Testis (tissue), 3 donors: ENCODE measurements around the gene C19orf47. TPM values are rescaled to one million over a fixed set of nuclear protein-coding genes. Genes with fewer than 3 reads are reported as not detected.

Source experiments
- DNase-seq: peaks from one replicate; pipeline ENCODE4 v3.0.0-alpha.2; 2019
- H3K27ac ChIP-seq, 2 donors: fragments of 200-600 bp; sonication (generic); one replicate each; pipeline ENCODE4 v1.5.1; 2019
- H3K27me3 ChIP-seq: fragments of 200-600 bp; sonication (generic); one replicate; pipeline ENCODE4 v1.5.1; 2019
- H3K36me3 ChIP-seq: fragments of 200-600 bp; sonication (generic); one replicate; pipeline ENCODE4 v1.5.1; 2017; ENCODE audit warnings: low read depth; ENCODE audit errors: missing control alignments
- H3K4me1 ChIP-seq: fragments of 200-600 bp; sonication (generic); one replicate; pipeline ENCODE4 v1.5.1; 2019
- H3K4me3 ChIP-seq, 2 donors: fragments of 200-600 bp; sonication (generic); one replicate each; pipeline ENCODE4 v1.5.1; 2017 to 2019
- H3K9me3 ChIP-seq: fragments of 200-600 bp; sonication (generic); one replicate; pipeline ENCODE4 v1.5.1; 2017
- CTCF ChIP-seq, 3 experiments: fragments of 450-650 bp in 2 of 3; fragments of 200-600 bp in 1 of 3; sonication (generic) in 1 of 3; IDR thresholded peaks; one replicate each; pipeline ENCODE4 v1.5.1; 2016 to 2019; ENCODE audit warnings: antibody characterized with exemption in 3 of 3, mild to moderate bottlenecking in 2 of 3, moderate library complexity in 1 of 3
- POLR2A ChIP-seq: fragments of 450-650 bp; IDR thresholded peaks from one replicate; pipeline ENCODE4 v1.6.1; 2017; ENCODE audit warnings: antibody characterized with exemption, mild to moderate bottlenecking, moderate library complexity
- WGBS, 2 donors: methylation state at CpG; one replicate each; pipeline ENCODE4 v1.1.5; 2018; 5-methylcytosine and 5-hydroxymethylcytosine counted together
- intact Hi-C: fragments of 100-400 bp; cut with DNase I; formaldehyde crosslinking; loops from one replicate; pipeline ENCODE4 v1.15.1; 2023; ENCODE audit warnings: low total_unique reads
- polyA plus RNA-seq: library from polyadenylated mRNA; stranded (reverse); fragments of 350-450 nt; fragmentation: Illumina TruSeq; extraction: RNeasy Lipid Tissue Mini Kit (QIAGEN cat#74804); gene quantifications from one replicate; pipeline ENCODE4 v1.2.3, GENCODE V29; 2014; ENCODE audit warnings: low read depth, low replicate concordance; ENCODE audit not compliant: insufficient read depth
- total RNA-seq, 2 donors: library from RNA; depleted of rRNA; stranded (reverse); fragments of >200 nt; gene quantifications; one replicate each; pipeline ENCODE4 v1.2.3, GENCODE V29; 2016

The C19orf47 gene
- total and polyA plus RNA-seq, 3 donors from 2014 or later: 48.9 to 62.2 (median 57.1) TPM

DNA sequence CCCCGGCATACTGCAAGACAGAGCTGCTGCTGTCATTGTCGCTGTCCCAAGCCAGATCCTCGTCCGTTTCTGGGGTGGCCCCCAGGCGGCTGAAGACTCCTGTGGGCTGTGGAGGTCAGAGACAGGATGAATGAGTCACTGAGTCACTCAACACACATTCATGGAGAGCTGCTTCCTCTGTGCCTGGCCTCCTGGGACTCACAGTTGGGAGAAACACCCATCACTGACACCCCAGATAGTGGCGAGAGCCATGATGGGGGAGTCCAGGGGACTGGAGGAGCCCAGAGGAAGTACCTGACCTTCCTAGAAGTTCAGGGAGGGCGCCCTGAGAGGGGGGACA is 26.0 kb downstream of the C19orf47 start:
- Histone ChIP-seq H3K9me3 (no peaks in the 10 kb centered on the region), H3K4me1 (no peaks in the 10 kb centered on the region), H3K27me3 (no peaks in the 10 kb centered on the region), H3K36me3 (no peaks in the 10 kb centered on the region), H3K27ac (no peak overlapping the region), H3K4me3 (no peak overlapping the region)
- DNase-seq: no peak
- no peak for TF ChIP-seq CTCF (IDR thresholded peaks at IDR 0.05)
- TF ChIP-seq POLR2A: no peak
- intact Hi-C loops: no loop called here
- WGBS, 2 donors: 89 to 92% methylated on average over 4 to 7 of the region's 7 CpGs

DNA sequence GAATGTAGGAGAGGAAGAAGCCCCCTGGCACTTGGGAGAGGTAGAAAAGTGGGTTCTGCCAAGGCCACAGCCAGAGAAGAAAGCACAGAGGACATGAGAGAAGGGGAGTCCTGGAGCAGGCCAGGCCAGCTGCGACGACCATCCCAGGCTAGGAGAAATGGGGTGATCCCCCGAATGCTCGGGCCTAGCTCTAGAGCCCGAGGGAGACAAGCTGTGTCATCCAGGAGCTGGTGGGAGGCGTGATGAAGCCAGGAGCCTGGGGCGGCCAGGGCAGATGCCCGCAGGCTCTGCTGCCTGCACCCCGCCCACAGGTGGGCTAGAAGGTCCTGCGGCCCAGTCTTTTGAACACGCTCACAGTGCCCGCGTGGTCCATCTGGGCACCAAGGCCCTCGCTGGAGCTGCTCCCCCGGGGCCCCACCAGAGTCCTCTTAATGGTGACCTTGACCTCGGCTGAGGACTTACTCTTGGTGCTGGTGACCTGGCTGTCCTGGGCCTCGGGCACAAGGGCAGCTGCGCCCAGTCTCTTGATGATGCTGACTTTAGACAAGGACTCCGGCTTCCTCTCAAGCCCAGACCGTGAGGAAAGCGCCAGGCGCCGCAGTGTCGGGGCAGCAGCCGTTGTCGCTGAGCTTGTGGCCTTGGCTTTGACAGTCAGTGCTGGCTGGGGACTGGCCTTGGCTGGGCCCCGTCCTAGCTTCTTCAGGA is 26.5 kb downstream of the C19orf47 start:
- Histone ChIP-seq H3K9me3 (no peaks in the 10 kb centered on the region), H3K27ac (no peak overlapping the region), H3K4me1 (no peaks in the 10 kb centered on the region), H3K4me3 (no peak overlapping the region), H3K27me3 (no peaks in the 10 kb centered on the region), H3K36me3 (no peaks in the 10 kb centered on the region)
- TF ChIP-seq POLR2A (no peak), CTCF (IDR thresholded peaks at IDR 0.05) (no peak)
- intact Hi-C loops: no loop called here
- WGBS, 2 donors: 82 to 91% methylated on average over 6 to 27 of the region's 27 CpGs
- DNase-seq: no peak

- WGBS, 2 donors: 93 to 94% methylated on average over 18 of the region's 18 CpGs
- no peaks in the 10 kb centered on the region for H3K36me3 ChIP-seq
- TF ChIP-seq POLR2A (no peak), CTCF (IDR thresholded peaks at IDR 0.05) (no peak)
- intact Hi-C loops: no loop called here
- H3K27me3 ChIP-seq: no peaks in the 10 kb centered on the region
- H3K4me3 ChIP-seq: no peak overlapping the region
- H3K4me1 ChIP-seq: no peaks in the 10 kb centered on the region
- DNase-seq: no peak
- no peaks in the 10 kb centered on the region for H3K9me3 ChIP-seq
- no peak overlapping the region for H3K27ac ChIP-seq
Measured at GRCh38 chr19:40321076-40321475, 27.1 kb downstream of the C19orf47 start.

- Histone ChIP-seq H3K36me3 (no peaks in the 10 kb centered on the region), H3K27ac (no peak overlapping the region), H3K4me1 (no peaks in the 10 kb centered on the region), H3K4me3 (no peak overlapping the region), H3K27me3 (no peaks in the 10 kb centered on the region), H3K9me3 (no peaks in the 10 kb centered on the region)
- DNase-seq: no peak
- TF ChIP-seq POLR2A (no peak), CTCF (IDR thresholded peaks at IDR 0.05) (no peak)
- intact Hi-C loops: no loop called here
- WGBS, 2 donors: 85 to 89% methylated on average over 7 of the region's 7 CpGs
Measured at GRCh38 chr19:40320558-40320935, 27.6 kb downstream of the C19orf47 start.

GRCh38 chr19:40317338-40317737 is 30.9 kb downstream of the C19orf47 start:
- WGBS, 2 donors: 75 to 82% methylated on average over 7 of the region's 7 CpGs
- no peak overlapping the region for H3K27ac ChIP-seq
- intact Hi-C loops: no loop called here
- H3K9me3 ChIP-seq: no peaks in the 10 kb centered on the region
- H3K27me3 ChIP-seq: no peaks in the 10 kb centered on the region
- no peak for DNase-seq
- no peak for TF ChIP-seq POLR2A
- no peak for TF ChIP-seq CTCF (IDR thresholded peaks at IDR 0.05)
- no peaks in the 10 kb centered on the region for H3K36me3 ChIP-seq
- no peak overlapping the region for H3K4me3 ChIP-seq
- H3K4me1 ChIP-seq: no peaks in the 10 kb centered on the region
